GM18517 (cell line): ENCODE measurements around the gene SPATA20.

ENCODE experiments used
- ATAC-seq: cut with Tn5 transposase; IDR thresholded peaks from one replicate; pipeline ENCODE4 v1.9.1; 2021; ENCODE audit warnings: mild to moderate bottlenecking, moderate library complexity; ENCODE audit not compliant: unreplicated experiment

Gene SPATA20

DNA sequence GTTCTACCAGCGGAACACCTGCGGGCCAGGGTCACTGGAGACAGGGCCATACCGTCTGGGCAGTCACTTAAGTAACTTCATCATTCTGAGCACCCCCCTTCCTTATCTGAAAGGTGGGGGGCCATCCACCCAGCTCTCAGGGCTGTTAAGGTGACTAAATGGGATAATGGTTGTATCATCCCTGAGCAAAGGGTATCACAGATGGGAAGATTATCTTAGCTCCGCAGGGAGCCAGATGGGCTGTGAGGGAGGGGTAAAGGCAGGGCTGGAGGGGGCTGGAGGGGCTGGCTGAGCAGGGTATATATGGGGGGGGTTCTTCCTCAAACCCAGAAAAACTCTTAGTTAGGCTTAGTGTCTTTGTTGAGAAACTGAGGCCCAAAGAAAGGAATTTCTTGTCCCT is 10.7 kb downstream of the SPATA20 start:
- ATAC-seq: no peak

DNA sequence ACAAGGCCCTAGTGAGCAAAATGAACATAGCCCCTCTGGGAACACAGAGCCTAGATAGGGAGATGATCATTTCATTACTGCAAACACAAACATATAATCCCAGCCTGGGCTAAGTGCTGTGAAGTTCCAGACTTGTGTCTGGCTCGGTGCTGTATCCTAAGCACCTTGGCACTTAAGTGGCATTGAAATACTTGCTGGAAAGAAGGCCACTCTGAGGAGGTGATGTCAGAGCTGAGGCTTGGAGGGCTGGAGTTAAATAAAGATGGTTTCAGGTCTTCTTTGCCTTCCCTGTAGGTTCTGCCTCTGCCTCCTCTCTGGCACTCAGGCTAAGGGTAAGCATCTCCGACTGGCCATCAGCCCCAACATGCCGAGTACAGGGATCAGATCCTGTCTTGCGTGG is 11.1 kb downstream of the SPATA20 start:
- ATAC-seq: no peak

DNA sequence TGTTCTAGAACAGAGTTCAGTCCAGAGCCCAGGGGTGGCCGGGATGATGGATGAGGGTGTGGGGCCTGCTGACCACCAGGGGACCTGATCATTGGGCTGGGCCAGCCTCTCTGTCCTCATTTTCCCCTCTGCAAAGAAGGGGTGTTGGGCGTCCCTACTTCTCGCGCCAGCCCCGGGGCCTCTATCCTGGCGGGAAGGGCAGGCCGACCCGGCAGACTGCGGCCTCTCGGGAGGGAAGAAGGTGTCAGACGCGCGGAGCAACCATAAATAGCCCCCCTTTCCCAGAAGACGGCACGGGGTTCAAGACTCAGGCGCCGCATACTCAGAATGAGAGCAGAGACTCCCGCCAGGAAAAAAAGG is 11.6 kb downstream of the SPATA20 start:
- no peak for ATAC-seq

- ATAC-seq: no peak
Observed at GRCh38 chr17:50558941-50559614, 12.1 kb downstream of the SPATA20 start.

GRCh38 chr17:50559674-50560184 is 12.8 kb downstream of the SPATA20 start:
- ATAC-seq: peak; percentile 12

DNA sequence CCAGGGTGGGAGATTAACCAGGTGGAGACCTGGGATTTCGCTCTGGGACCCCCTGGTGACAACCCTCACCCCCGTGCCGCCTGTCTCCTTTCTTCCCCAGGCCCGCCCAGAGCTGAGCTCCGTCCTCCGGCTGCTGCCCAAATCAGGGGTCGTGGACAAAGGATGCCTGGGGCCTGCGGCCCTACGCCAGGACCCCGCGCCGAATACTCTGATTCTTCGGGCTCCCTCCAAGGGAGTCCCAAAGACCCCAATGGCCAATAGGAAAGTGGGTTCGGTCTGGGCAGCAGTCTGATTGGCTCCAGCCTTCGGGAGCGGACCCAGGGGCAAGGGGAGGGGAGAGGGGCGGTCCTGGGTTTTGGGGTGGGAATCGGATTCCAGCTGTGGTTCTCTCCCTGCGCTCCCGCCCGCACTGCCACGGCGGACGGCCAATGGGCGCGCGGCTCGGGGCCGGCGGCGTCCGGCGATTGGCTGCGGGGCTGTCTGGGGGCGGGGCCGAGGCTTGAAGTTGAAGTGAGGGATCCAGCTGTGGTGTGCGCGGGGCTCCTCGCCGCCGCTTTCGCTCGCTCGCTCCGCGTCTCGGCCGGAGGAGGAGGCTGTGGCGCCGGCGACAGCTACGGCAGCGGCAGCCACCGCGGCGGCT is 13.3 kb downstream of the SPATA20 start, which contains the start of gene CACNA1G:
TSS of gene CACNA1G (plus strand) at position 531 of the 640 bp plus-strand sequence. CDS start 745 bp downstream, outside the sequence.
- peak; percentile 83 for ATAC-seq

DNA sequence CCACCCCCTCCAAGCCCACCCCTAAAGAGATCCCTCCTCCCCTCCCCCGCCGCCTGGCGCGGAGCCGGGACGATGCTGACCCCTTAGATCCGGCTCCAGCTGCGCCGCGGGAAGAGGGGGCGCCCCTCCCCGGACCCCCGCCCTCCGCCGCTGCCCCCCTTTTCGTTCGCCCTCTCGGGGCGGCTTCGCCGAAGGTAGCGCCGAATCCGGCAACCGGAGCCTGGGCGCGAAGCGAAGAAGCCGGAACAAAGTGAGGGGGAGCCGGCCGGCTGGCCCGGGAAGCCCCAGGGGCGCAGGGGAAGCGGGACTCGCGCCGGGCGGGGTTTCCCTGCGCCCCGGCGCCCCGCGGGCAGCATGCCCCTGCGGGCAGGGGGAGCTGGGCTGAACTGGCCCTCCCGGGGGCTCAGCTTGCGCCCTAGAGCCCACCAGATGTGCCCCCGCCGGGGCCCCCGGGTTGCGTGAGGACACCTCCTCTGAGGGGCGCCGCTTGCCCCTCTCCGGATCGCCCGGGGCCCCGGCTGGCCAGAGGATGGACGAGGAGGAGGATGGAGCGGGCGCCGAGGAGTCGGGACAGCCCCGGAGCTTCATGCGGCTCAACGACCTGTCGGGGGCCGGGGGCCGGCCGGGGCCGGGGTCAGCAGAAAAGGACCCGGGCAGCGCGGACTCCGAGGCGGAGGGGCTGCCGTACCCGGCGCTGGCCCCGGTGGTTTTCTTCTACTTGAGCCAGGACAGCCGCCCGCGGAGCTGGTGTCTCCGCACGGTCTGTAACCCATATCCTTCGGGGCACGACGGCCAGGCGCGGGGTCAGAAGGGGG is 14.2 kb downstream of the SPATA20 start:
- no peak for ATAC-seq

DNA sequence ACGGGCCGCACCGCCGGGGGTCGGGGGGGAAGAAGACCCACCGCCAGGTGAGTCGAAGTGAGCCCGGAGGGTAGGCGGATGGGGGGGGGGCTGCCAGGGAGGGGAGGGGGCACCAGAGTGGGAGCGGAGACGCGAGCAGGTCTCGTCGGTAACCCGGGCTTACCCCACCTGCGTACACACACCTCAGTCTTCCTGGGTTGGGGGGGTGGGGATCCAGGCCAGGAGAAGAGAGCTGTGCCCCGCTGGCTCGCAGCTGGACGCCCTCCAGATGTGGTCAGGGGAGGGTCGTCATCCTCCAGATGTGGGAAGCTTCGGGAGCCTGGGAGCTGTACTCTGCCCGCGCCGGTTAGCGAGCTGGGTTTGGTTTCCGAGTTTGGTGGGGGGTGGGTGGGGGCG is 14.8 kb downstream of the SPATA20 start:
- ATAC-seq: no peak

DNA sequence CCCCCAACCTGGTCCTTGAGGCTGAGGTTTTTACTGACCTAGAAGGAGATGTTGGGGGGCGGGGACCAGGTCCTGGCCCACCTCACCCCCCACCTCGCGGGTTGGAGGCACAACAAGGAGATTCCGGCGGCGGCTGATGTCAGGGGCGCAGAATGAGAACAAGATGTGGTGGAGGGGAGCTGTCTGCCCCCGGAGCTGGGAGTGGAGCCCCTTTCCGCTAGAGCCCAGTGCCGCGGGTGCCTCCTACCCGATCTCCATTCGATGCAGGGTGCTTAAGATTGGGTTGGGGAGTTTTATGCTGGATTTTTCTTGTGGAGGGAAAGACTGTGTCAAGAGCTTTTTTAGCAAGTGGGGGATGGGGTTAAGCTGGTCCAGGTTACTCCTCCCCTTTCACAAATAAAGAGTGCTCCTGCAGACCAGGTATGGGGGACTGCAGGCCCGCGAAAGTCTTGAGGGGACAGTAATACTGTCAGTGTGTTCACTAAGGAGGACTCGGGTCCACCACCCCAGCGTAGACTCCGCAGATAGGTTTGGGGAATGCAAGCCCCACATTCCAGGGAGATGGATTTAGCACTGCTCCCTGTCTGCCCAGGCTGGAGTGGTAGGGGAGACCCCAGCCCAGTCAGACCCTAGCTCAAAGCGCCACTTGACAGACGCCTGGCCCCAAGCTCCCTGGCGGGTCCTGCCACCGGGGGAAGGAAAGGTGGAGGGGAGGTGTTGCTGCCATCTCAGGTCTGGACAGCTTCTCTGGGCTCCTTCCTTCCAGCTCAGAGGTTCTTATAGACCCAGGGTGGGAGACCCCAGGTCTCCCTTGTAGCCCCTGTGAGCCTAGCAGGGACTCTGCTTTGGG is 15.5 kb downstream of the SPATA20 start:
- ATAC-seq: no peak

DNA sequence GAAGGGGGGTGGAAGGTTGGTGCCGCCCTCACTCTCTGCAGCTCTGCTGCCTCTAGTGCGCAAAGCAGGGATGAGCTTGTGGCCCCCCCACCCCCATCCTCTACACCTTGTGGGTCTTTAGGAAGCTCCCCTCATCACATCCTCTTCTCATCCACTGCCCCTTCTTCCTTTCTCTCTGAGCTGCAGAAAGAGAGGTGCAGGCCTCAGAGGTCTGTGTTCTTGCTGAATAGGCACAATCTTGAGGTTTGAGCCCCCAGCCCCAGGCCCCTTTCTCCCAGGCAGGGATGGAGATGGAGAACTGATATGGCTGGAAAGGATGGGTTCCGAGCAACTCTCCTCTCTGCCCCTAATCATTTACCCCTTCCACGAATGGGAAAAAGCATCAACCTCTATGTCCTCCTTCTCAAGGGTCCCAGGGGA is 16.1 kb downstream of the SPATA20 start:
- ATAC-seq: no peak

DNA sequence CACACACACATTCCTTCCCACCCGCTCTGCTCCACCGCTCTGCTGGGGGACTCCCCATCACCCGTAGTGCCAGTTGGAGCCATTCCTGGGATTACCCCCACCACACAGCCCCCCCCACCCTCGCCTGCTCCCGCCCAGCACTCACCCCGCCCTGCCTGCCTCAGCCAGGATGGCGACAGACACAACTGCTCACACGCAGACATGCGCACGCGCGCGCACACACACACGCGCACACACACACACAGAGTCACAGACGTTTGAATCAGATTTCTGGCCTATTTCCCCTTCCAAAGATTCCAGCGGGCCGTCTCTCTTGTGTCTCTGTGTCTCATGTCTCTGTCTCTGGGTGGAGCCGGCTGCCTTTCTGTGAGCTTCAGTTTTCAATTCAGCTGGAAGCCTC is 17.9 kb downstream of the SPATA20 start:
- ATAC-seq: no peak

- ATAC-seq: no peak
Observed at GRCh38 chr17:50565402-50566350, 18.7 kb downstream of the SPATA20 start.

DNA sequence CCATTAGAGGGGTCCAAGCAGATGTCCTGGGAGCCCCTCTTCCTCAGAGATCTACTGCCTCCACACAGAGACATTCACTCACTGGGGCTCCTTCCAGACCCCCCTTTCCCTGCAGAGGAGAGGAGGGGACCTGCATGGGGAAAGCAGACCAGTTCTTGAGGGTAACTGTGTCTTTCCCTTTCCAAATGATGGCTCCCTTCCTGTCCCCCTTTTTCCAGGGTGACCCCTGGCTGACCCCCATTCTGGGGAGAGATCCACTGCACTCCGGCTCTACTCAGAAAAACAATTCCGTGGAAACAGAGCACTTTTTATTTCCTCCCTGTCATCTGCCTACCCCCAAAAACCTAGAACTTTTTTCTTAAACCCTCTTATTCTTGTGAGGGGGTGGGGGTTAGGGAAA is 19.9 kb downstream of the SPATA20 start:
- no peak for ATAC-seq

DNA sequence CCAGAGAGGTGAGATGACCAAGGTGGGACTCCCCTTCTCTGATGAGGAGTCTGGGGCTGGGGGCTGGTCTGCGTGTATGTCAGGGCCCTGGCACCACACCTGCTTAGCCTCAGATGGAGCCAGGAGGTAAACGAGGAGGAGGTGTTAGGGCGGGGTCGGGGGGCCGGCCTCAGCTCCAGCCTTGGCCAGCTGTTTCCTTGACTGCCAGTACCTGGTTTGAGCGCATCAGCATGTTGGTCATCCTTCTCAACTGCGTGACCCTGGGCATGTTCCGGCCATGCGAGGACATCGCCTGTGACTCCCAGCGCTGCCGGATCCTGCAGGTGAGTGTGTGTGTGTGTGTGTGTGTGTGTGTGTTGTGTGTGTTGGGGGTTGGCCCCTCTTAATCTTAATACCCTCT is 21.7 kb downstream of the SPATA20 start:
- no peak for ATAC-seq

DNA sequence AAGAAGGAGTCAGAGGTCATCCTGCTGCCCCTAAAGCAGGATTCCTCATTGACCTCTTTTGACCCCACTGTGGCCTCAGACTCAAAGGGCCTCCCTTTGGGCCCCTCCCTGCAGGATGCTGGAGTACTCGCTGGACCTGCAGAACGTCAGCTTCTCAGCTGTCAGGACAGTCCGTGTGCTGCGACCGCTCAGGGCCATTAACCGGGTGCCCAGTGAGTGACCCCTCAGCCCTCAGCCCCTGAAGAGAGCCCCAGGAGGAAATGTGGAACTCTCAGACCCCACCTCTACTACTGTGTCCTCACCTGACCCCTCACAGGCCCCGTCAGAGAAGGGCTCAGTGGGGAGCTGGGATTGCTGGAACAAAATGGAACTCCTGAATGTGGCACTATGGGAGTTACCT is 22.6 kb downstream of the SPATA20 start:
- ATAC-seq: no peak

DNA sequence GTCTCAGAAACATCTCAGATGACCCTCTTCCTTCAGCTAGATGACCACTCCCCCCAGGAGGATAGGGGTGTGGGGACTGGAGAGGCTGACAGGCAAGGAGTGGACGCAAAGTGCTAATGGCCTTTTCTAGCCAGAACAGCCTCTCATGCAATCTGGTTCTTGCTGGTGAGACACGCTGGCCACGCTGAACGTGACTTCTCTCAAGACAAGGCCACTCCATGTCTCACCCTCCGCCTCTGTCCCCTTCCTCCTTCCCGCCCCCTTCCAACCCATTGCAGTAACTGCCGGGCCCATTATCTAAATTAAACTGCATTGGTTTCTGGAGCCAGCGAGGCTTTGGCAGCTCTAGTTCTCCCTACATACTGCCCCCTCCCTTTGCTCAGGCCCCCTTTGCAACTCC is 23.1 kb downstream of the SPATA20 start:
- ATAC-seq: no peak

DNA sequence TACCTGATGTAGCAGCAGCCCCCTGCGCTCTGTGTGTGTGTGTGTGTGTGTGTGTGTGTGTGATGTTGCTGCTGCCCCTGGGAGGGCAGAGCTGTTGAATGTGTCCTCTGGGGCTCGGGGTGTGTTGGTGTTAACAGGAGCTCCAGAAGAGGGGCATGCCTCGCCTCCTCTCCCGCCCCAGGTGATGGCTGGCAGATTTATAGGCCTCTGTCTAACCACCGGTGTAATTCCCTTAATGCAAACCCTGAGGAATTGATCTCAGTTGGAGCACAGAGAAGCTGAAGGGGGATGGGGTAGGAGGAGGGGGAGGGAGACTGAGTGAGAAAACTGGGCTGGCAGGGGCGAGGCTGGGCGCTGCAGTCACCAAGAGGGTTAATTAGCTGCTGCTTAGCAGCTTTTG is 23.6 kb downstream of the SPATA20 start:
- no peak for ATAC-seq

GRCh38 chr17:50571681-50572080 is 24.7 kb downstream of the SPATA20 start:
- ATAC-seq: no peak

DNA sequence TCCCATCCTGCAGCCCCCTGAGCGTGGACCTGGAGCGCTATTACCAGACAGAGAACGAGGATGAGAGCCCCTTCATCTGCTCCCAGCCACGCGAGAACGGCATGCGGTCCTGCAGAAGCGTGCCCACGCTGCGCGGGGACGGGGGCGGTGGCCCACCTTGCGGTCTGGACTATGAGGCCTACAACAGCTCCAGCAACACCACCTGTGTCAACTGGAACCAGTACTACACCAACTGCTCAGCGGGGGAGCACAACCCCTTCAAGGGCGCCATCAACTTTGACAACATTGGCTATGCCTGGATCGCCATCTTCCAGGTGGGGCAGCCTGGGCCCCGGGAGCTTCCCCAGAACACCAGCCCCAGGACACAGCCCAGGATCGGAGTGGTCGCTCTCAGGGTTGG is 25.6 kb downstream of the SPATA20 start:
- no peak for ATAC-seq
